NCI-H2196 (cell line): ENCODE data around the gene BEX2.

ENCODE experiments used
- DNase-seq: peaks from one replicate; lab custom pipeline; 2025; ENCODE audit not compliant: unreplicated experiment; lab: John Stamatoyannopoulos, UW

BEX2 gene

DNA sequence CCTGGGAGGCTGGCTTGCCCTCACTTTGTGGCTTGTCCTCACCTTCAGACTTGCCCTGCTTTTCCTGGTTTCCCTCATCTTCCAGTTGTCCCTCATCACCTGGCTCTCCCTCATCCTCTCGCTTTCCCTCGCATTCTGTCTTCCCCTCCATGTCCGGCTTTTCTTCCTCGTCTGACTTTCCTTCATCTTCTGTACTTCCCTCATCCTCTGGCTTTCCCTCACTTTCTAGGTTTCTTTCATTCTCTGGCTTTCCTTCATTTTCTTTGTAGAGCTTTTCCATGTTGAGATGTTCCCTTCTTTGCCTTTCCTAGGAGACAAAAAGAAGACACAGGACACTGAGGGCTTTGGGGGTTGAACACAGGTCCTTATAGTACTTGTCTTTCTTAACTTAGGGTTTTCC, 36.5 kb downstream of the BEX2 start:
- DNase-seq = no peak
